ENCODE measurements around the gene DHRS9.

DNA sequence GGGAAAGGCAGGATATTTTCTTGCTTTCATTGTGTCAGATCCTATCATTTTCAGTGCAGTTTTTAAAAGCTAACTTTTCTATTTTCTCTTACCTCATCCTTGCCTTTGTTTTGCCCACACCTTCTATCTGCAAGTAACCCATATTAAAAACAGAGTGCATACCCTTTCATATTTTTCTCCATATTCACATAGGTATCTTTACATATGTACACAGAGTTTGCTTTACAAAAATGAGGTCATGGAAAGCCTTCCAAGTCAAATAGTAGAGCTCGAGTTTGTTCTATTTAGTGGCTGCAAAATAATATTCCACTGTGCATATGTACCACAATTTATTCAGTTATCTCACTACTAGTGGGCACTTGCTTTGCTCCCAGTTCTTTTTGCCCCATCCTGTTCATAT, 3.9 kb upstream of the DHRS9 start:
- no peak for TF ChIP-seq POLR2A (IDR thresholded peaks at IDR 0.05; ENCODE audit: extremely low read depth, insufficient read length)
- no peak for TF ChIP-seq CTCF (IDR thresholded peaks at IDR 0.05; ENCODE audit: low read depth, low read length)
- TF ChIP-seq, protein P1, sequence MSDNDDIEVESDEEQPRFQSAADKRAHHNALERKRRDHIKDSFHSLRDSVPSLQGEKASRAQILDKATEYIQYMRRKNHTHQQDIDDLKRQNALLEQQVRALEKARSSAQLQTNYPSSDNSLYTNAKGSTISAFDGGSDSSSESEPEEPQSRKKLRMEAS (IDR thresholded peaks at IDR 0.05; ENCODE audit: low read depth, low read length) = no peak
- TF ChIP-seq MYC (IDR thresholded peaks at IDR 0.05; ENCODE audit: low read depth, low read length) = no peak

All from NB4 (cell line).